PC-3 (cell line): ENCODE results near the gene PCAT7. TPM values are rescaled to one million over a fixed set of nuclear protein-coding genes. Genes with fewer than 3 reads are reported as not detected.

Experiments
- ATAC-seq: fragments of 200-7000 bp; cut with Tn5 transposase; 2 replicates; pipeline ENCODE4 v1.9.1; 2020; ENCODE audit warnings: mild to moderate bottlenecking, moderate library complexity
- BruUV-seq: library from RNA; stranded (reverse); fragments of 400-500 nt; replicated peaks from 2 replicates; lab custom pipeline; 2021; lab: Mats Ljungman, UMichigan
- CTCF ChIA-PET: fragments of 300-600 bp; sonication (Branson Sonifier 250); formaldehyde crosslinking; loops from one replicate; lab custom pipeline; 2022; ENCODE audit warnings: antibody characterized with exemption; lab: Charles Lee
- POLR2A ChIA-PET: fragments of 300-600 bp; sonication (Branson Sonifier 250); formaldehyde crosslinking; loops from one replicate; lab custom pipeline; 2022; ENCODE audit warnings: antibody characterized with exemption; ENCODE audit not compliant: unreplicated experiment; lab: Charles Lee
- DNase-seq: peaks from one replicate; pipeline ENCODE4 v3.0.0-alpha.2; 2015
- H2AFZ ChIP-seq: fragments of 300-600 bp; sonication (generic); 2 replicates; pipeline ENCODE4 v1.6.0; 2016; ENCODE audit warnings: antibody characterized with exemption, low read length
- H3F3A ChIP-seq: fragments of 300-600 bp; sonication (generic); one replicate; pipeline ENCODE4 v1.6.0; 2017; ENCODE audit warnings: antibody characterized with exemption, low read length, control low read depth, mild to moderate bottlenecking; ENCODE audit not compliant: unreplicated experiment
- H3K27ac ChIP-seq: fragments of 300-600 bp; sonication (generic); 2 replicates; pipeline ENCODE4 v1.5.1; 2016; ENCODE audit warnings: mild to moderate bottlenecking, low read length
- H3K27me3 ChIP-seq: fragments of 300-600 bp; sonication (generic); 2 replicates; pipeline ENCODE4 v1.6.1; 2016; ENCODE audit warnings: low read length, mixed read lengths
- H3K36me3 ChIP-seq: fragments of 300-600 bp; sonication (generic); 2 replicates; pipeline ENCODE4 v1.6.1; 2016; ENCODE audit warnings: low read depth, mixed run types, low read length, mixed read lengths
- H3K4me1 ChIP-seq: fragments of 300-600 bp; sonication (generic); 2 replicates; pipeline ENCODE4 v1.5.1; 2016; ENCODE audit warnings: low read length; ENCODE audit not compliant: insufficient read depth
- H3K4me2 ChIP-seq: fragments of 300-600 bp; sonication (generic); 2 replicates; pipeline ENCODE4 v1.6.0; 2016; ENCODE audit warnings: low read length
- H3K4me3 ChIP-seq: fragments of 300-600 bp; sonication (generic); 2 replicates; pipeline ENCODE4 v1.5.1; 2016; ENCODE audit warnings: mild to moderate bottlenecking, low read length, mixed read lengths
- H3K79me2 ChIP-seq: fragments of 300-600 bp; sonication (generic); 2 replicates; pipeline ENCODE4 v1.6.1; 2017; ENCODE audit warnings: low read length, mixed read lengths
- H3K9ac ChIP-seq: fragments of 300-600 bp; sonication (generic); 2 replicates; pipeline ENCODE4 v1.6.0; 2016; ENCODE audit warnings: mild to moderate bottlenecking, low read length
- H3K9me2 ChIP-seq: fragments of 300-600 bp; sonication (generic); replicated peaks from 2 replicates; pipeline ENCODE4 v1.6.1; 2016; ENCODE audit warnings: mixed run types, low read length, mixed read lengths
- H3K9me3 ChIP-seq: fragments of 300-600 bp; sonication (generic); 2 replicates; pipeline ENCODE4 v1.6.1; 2016; ENCODE audit warnings: low read length, mixed read lengths
- H4K20me1 ChIP-seq: fragments of 300-600 bp; sonication (generic); 2 replicates; pipeline ENCODE4 v1.6.1; 2016; ENCODE audit warnings: low read length, mixed read lengths
- EZH2 ChIP-seq: fragments of 300-600 bp; sonication (generic); IDR thresholded peaks from one replicate; pipeline ENCODE4 v1.6.1; 2017; ENCODE audit warnings: antibody characterized with exemption, mild to moderate bottlenecking, low read length; ENCODE audit not compliant: unreplicated experiment
- EZH2phosphoT487 ChIP-seq: fragments of 300-600 bp; sonication (generic); IDR thresholded peaks from 2 replicates; pipeline ENCODE4 v1.6.1; 2018; ENCODE audit warnings: mild to moderate bottlenecking, antibody characterized with exemption, low read length, borderline replicate concordance
- intact Hi-C: fragments of 100-400 bp; cut with micrococcal nuclease; formaldehyde crosslinking; loops from 2 replicates; pipeline ENCODE4 v1.9.0; 2023
- total RNA-seq: library from RNA; depleted of rRNA; stranded (reverse); fragments of >200 nt; gene quantifications from 2 replicates; pipeline ENCODE4 v1.2.3, GENCODE V29; 2014
- TF ChIP-seq, protein P1 (sequence below): fragments of 300-600 bp; sonication (generic); conservative IDR thresholded peaks from 2 replicates; pipeline ENCODE4 v1.5.1; 2017; ENCODE audit warnings: antibody characterized with exemption, low read depth, mild to moderate bottlenecking, low read length

PCAT7 gene
- total RNA-seq, 1 experiment from 2014 or later, result 1.9 TPM

DNA sequence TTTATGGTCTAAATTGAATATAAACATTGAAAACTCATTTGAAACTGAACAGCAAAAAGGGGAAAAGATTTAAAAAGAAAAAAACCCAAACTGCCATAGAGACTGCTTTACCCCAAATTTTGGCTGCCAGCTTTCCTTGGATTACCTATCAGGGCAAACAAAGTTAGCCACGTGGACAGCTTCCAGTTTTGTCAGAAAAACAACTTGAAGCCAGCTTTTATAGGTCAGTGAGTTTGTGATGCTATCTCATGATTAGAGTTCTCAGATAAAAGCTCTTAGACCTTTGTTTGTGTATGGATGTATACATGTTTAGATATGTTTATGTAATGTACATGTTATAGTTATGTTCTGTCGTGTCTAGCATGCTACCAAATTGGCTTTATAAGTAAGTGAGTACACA, 22.7 kb downstream of the PCAT7 start:
- Histone ChIP-seq H3F3A (no peaks in the 10 kb centered on the region), H3K27me3 (no peaks in the 10 kb centered on the region), H3K4me1 (no peaks in the 10 kb centered on the region), H3K4me2 (no peak overlapping the region), H3K9me3 (no peaks in the 10 kb centered on the region), H3K4me3 (no peak overlapping the region), H3K9me2 (no peaks in the 10 kb centered on the region), H2AFZ (no peak overlapping the region), H3K36me3 (no peaks in the 10 kb centered on the region), H3K79me2 (no peaks in the 10 kb centered on the region), H4K20me1 (no peaks in the 10 kb centered on the region), H3K9ac (no peak overlapping the region), H3K27ac (no peak overlapping the region)
- intact Hi-C loops, result no loop called here
- TF ChIP-seq, protein P1, sequence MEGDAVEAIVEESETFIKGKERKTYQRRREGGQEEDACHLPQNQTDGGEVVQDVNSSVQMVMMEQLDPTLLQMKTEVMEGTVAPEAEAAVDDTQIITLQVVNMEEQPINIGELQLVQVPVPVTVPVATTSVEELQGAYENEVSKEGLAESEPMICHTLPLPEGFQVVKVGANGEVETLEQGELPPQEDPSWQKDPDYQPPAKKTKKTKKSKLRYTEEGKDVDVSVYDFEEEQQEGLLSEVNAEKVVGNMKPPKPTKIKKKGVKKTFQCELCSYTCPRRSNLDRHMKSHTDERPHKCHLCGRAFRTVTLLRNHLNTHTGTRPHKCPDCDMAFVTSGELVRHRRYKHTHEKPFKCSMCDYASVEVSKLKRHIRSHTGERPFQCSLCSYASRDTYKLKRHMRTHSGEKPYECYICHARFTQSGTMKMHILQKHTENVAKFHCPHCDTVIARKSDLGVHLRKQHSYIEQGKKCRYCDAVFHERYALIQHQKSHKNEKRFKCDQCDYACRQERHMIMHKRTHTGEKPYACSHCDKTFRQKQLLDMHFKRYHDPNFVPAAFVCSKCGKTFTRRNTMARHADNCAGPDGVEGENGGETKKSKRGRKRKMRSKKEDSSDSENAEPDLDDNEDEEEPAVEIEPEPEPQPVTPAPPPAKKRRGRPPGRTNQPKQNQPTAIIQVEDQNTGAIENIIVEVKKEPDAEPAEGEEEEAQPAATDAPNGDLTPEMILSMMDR, result no peak
- TF ChIP-seq EZH2phosphoT487, result no peak
- BruUV-seq, result no TSS peak
- ATAC-seq (no peak), DNase-seq (no peak)
- ChIA-PET POLR2A (no interaction called here), CTCF (no interaction called here)

DNA sequence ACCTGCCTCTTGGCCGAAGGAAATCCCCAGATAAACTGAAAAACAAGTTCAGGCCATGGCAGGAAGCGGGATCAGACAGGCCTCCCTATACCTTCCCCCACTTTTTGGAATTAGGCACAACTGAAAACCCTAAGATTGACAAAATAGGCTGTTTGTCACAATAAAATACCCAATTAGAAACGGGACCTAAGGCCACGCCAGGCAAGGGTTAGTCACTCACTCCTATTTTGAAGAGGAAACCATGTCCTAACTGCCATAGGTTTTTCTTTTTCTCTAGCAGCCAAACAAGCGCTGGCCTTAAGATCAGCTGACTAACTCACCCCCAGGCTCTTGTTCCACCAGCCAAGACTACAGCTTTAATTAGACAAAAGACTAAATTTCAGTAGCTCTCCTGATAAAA, 26.8 kb downstream of the PCAT7 start:
- POLR2A ChIA-PET, result no interaction called here
- no peak overlapping the region for H2AFZ ChIP-seq
- no peak for DNase-seq

DNA sequence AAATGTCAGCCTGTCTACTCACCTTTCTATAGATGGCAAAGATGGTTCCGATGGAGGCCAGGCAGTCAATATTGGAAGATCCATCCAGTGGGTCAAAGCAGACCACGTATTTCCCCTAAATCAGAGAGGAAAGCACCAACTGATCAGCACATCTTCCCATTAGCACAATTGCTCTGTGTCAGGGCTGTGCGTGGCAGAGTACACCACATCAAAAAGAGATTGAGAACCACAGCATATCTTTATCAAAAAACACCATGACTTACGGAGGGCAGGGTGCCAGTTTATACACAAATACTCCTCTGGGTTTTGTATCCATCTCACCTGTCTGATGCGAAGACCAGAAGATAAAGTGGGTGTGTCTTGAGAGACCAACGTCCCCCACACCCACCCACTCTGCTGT, 29.7 kb downstream of the PCAT7 start:
- POLR2A ChIA-PET, result no interaction called here
- CTCF ChIA-PET, result no interaction called here
- TF ChIP-seq EZH2phosphoT487, result no peak
- TF ChIP-seq, protein P1, result no peak
- no peak for TF ChIP-seq EZH2
- Histone ChIP-seq H3K9me2 (no peaks in the 10 kb centered on the region), H3F3A (no peaks in the 10 kb centered on the region), H3K4me1 (no peaks in the 10 kb centered on the region), H2AFZ (no peak overlapping the region), H3K36me3 (no peaks in the 10 kb centered on the region), H4K20me1 (no peaks in the 10 kb centered on the region), H3K27me3 (no peaks in the 10 kb centered on the region), H3K27ac (no peak overlapping the region), H3K9ac (no peak overlapping the region), H3K4me2 (no peak overlapping the region), H3K9me3 (no peaks in the 10 kb centered on the region), H3K4me3 (no peak overlapping the region), H3K79me2 (no peaks in the 10 kb centered on the region)
- no TSS peak for BruUV-seq
- DNase-seq, result no peak
- intact Hi-C loops, result no loop called here
- no peak for ATAC-seq

More for the DNA sequence above, 26.8 kb downstream of the PCAT7 start:
- intact Hi-C loops, result no loop called here
- no peak overlapping the region for H3K27ac ChIP-seq
- ATAC-seq, result no peak
- H4K20me1 ChIP-seq, result no peaks in the 10 kb centered on the region
- TF ChIP-seq, protein P1, result no peak
- no peak for TF ChIP-seq EZH2phosphoT487
- TF ChIP-seq EZH2, result no peak
- no peak overlapping the region for H3K4me3 ChIP-seq
- H3K4me2 ChIP-seq, result no peak overlapping the region
- H3K9ac ChIP-seq, result no peak overlapping the region
- H3K9me2 ChIP-seq, result no peaks in the 10 kb centered on the region
- BruUV-seq, result no TSS peak
- H3K4me1 ChIP-seq, result no peaks in the 10 kb centered on the region
- H3K27me3 ChIP-seq, result no peaks in the 10 kb centered on the region
- CTCF ChIA-PET, result no interaction called here
- H3K9me3 ChIP-seq, result no peaks in the 10 kb centered on the region
- no peaks in the 10 kb centered on the region for H3K79me2 ChIP-seq
- H3F3A ChIP-seq, result no peaks in the 10 kb centered on the region
- H3K36me3 ChIP-seq, result no peaks in the 10 kb centered on the region
